GM12878 (cell line): Measurements from ENCODE around the gene UBXN11. TPM values are rescaled to one million over a fixed set of nuclear protein-coding genes. Genes with fewer than 3 reads are reported as not detected.

Experiments
- ATAC-seq: fragments of 200-7000 bp; cut with Tn5 transposase; 3 replicates; pipeline ENCODE4 v1.9.1; 2020; ENCODE audit warnings: mild to moderate bottlenecking, moderate library complexity
- BruUV-seq: library from RNA; stranded (reverse); fragments of 400-500 nt; replicated peaks from 2 replicates; lab custom pipeline; 2021; lab: Mats Ljungman, UMichigan
- CTCF ChIA-PET: fragments of 300-600 bp; sonication (Branson Sonifier 250); formaldehyde crosslinking; extraction: SDS; loops from one replicate; lab custom pipeline; 2021; ENCODE audit warnings: inconsistent platforms; lab: Yijun Ruan, JAX
- POLR2A ChIA-PET: fragments of 350-600 bp; formaldehyde crosslinking; extraction: SDS; loops from one replicate; lab custom pipeline; 2021; ENCODE audit warnings: inconsistent platforms; lab: Charles Lee
- RAD21 ChIA-PET: fragments of 300-600 bp; sonication (Branson Sonifier 250); formaldehyde crosslinking; loops from one replicate; lab custom pipeline; 2023; ENCODE audit warnings: antibody characterized with exemption; ENCODE audit not compliant: unreplicated experiment; lab: Charles Lee
- SMC1A ChIA-PET: fragments of 300-600 bp; sonication (Branson Sonifier 250); formaldehyde crosslinking; loops from one replicate; lab custom pipeline; 2023; ENCODE audit not compliant: unreplicated experiment, uncharacterized antibody; lab: Charles Lee
- DNase-seq: peaks from one replicate; pipeline ENCODE4 v3.0.0-alpha.2; 2011; ENCODE audit warnings: low read depth, low spot score
- FAIRE-seq: peaks from 3 replicates; lab custom pipeline; 2011; peaks lifted over from hg19 to GRCh38; lab: Jason Lieb, UNC
- H2AFZ ChIP-seq: 2 replicates; pipeline ENCODE4 v1.6.0; 2011; ENCODE audit warnings: low read depth, low read length, control low read depth; ENCODE audit not compliant: control insufficient read depth
- H3K27ac ChIP-seq: 2 replicates; pipeline ENCODE4 v1.5.1; 2011; ENCODE audit warnings: control low read depth; ENCODE audit not compliant: control insufficient read depth, insufficient read depth
- H3K27me3 ChIP-seq, 2 experiments: replicated peaks in 1 of 2; 2 replicates each; pipeline versions ENCODE4 v1.6.0 to v1.6.1; 2011; ENCODE audit warnings: low read length in 1 of 2; ENCODE audit not compliant: control insufficient read depth in 2 of 2, insufficient read depth in 2 of 2
- H3K36me3 ChIP-seq, 2 experiments: 2 replicates each; pipeline ENCODE4 v1.5.1; 2011; ENCODE audit warnings: low read length in 1 of 2; ENCODE audit not compliant: control insufficient read depth in 2 of 2, insufficient read depth in 2 of 2
- H3K4me1 ChIP-seq: 2 replicates; pipeline ENCODE4 v1.6.1; 2011; ENCODE audit warnings: mild to moderate bottlenecking, low read length, moderate library complexity, mixed read lengths; ENCODE audit not compliant: control insufficient read depth, insufficient read depth
- H3K4me2 ChIP-seq: 2 replicates; pipeline ENCODE4 v1.6.0; 2011; ENCODE audit warnings: control low read depth; ENCODE audit not compliant: control insufficient read depth, insufficient read depth
- H3K4me3 ChIP-seq: fragments of 200-600 bp; sonication (generic); 2 replicates; pipeline ENCODE4 v1.5.1; 2016
- H3K79me2 ChIP-seq: 2 replicates; pipeline ENCODE4 v1.6.0; 2011; ENCODE audit warnings: low read length; ENCODE audit not compliant: control insufficient read depth, insufficient read depth
- H3K9ac ChIP-seq: 2 replicates; pipeline ENCODE4 v1.8.0; 2011; ENCODE audit warnings: low read length, control low read depth, mixed read lengths; ENCODE audit not compliant: control insufficient read depth, insufficient read depth
- H3K9me3 ChIP-seq: replicated peaks from 3 replicates; pipeline ENCODE4 v1.5.1; 2011; ENCODE audit warnings: mild to moderate bottlenecking, low read length; ENCODE audit not compliant: control insufficient read depth, insufficient read depth
- H4K20me1 ChIP-seq: 2 replicates; pipeline ENCODE4 v1.6.0; 2011; ENCODE audit not compliant: control insufficient read depth, insufficient read depth
- BCL11A ChIP-seq: IDR thresholded peaks from 2 replicates; pipeline ENCODE4 v1.6.1; 2011; ENCODE audit warnings: low read depth, low read length
- CBFB ChIP-seq: IDR thresholded peaks from 2 replicates; pipeline ENCODE4 v1.6.1; 2016; ENCODE audit warnings: antibody characterized with exemption, low read depth
- CHD1 ChIP-seq: IDR thresholded peaks from 2 replicates; pipeline ENCODE4 v1.6.1; 2012; ENCODE audit warnings: low read depth, low read length, improper control_type of control experiment
- EP300 ChIP-seq, 2 experiments: fragments of 150-350 bp in 1 of 2; IDR thresholded peaks; 2 replicates each; pipeline ENCODE4 v1.6.1; 2011 to 2012; ENCODE audit warnings: low read depth in 2 of 2, low read length in 2 of 2, borderline replicate concordance in 1 of 2, improper control_type of control experiment in 1 of 2, inconsistent platforms in 1 of 2; ENCODE audit not compliant: control insufficient read depth in 1 of 2
- ESRRA ChIP-seq: IDR thresholded peaks from 2 replicates; pipeline ENCODE4 v1.6.1; 2012; ENCODE audit warnings: mild to moderate bottlenecking, low read length, improper control_type of control experiment
- EZH2 ChIP-seq: IDR thresholded peaks from 2 replicates; pipeline ENCODE4 v1.6.1; 2012; ENCODE audit warnings: low read depth, mild to moderate bottlenecking, control low read depth, inconsistent platforms, low read length, borderline replicate concordance; ENCODE audit not compliant: control insufficient read depth
- MEF2A ChIP-seq: IDR thresholded peaks from 2 replicates; pipeline ENCODE4 v1.6.1; 2011; ENCODE audit warnings: low read depth, mild to moderate bottlenecking, low read length, moderate library complexity; ENCODE audit not compliant: insufficient read depth
- PAX5 ChIP-seq: IDR thresholded peaks from 2 replicates; pipeline ENCODE4 v1.6.1; 2011; ENCODE audit warnings: low read depth, low read length, borderline replicate concordance
- SUPT20H ChIP-seq: IDR thresholded peaks from 2 replicates; pipeline ENCODE4 v1.6.1; 2011; ENCODE audit warnings: low read depth, mild to moderate bottlenecking, low read length, moderate library complexity, borderline replicate concordance; ENCODE audit not compliant: control insufficient read depth
- TARDBP ChIP-seq: IDR thresholded peaks from 2 replicates; pipeline ENCODE4 v1.6.1; 2016; ENCODE audit warnings: borderline replicate concordance
- WGBS: methylation state at CpG from one replicate; pipeline ENCODE4 v1.1.6; 2016; ENCODE audit warnings: low lambda C conversion rate; ENCODE audit not compliant: insufficient replicate concordance, insufficient coverage; ENCODE audit errors: missing lambda C conversion rate; 5-methylcytosine and 5-hydroxymethylcytosine counted together
- in situ Hi-C: fragments of 300-500 bp; cut with MboI; formaldehyde crosslinking; loops from 9 replicates; pipeline ENCODE4 v1.14.3; 2018; ENCODE audit warnings: mixed read lengths
- intact Hi-C: fragments of 100-400 bp; cut with micrococcal nuclease; formaldehyde crosslinking; loops from one replicate; pipeline ENCODE4 v1.14.2; 2022; ENCODE audit not compliant: unreplicated experiment
- polyA plus RNA-seq, 11 experiments: library from polyadenylated mRNA; depleted of rRNA in 4 of 11; unstranded in 6 of 11; stranded (reverse) in 5 of 11; fragments of >200 nt; fragmentation: Nextera tagmentation in 4 of 11; fragmentation: Illumina TruSeq in 1 of 11; extraction: Ambion mirVana in 4 of 11; extraction: Trizol in 1 of 11; gene quantifications; 1 replicate in 1 of 11; 2 replicates in 10 of 11; pipeline versions ENCODE4 v1.2.1 to v1.2.3, GENCODE V29; 2011 to 2016; ENCODE audit warnings: inconsistent platforms in 2 of 11, missing spikeins in 2 of 11, low read depth in 1 of 11
- total RNA-seq, 4 experiments: library from RNA; depleted of rRNA in 3 of 4; stranded (reverse); fragments of >200 nt in 3 of 4; fragmentation: Illumina TruSeq in 1 of 4; extraction: Trizol in 1 of 4; gene quantifications; 2 replicates each; pipeline versions ENCODE4 v1.2.1 to v1.2.3, GENCODE V29; 2013 to 2021
- TF ChIP-seq, protein P1 (sequence below): fragments of 450-650 bp; IDR thresholded peaks from 2 replicates; pipeline ENCODE4 v1.6.1; 2016; ENCODE audit warnings: mild to moderate bottlenecking, moderate library complexity, borderline replicate concordance

The UBXN11 gene
- total and polyA plus RNA-seq, 10 of the 15 experiments (the other 5 are each of a cell fraction or from before 2014, with no cell fraction given), result 0.32 to 34.4 (median 9.6) TPM

DNA sequence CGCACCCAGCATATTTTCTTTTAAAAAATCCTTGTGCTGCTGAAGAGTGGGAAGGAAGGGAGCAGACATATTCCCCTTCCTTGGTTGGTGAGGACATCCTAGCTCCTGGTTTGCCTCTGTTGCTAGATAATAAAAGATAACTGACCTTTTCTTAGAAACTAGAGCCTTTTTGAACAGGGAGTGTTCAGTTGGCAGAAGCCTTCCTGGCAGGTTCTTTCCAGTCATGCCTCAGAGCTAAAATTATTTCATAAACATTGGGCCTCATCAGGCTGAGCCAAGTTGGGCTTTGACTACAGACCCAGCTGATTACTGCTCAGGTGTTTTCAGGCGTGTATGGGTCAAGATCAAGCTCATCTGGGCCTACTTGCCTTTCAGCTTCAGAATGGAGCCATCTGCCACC, 49.2 kb downstream of the UBXN11 start:
- ATAC-seq (no peak), FAIRE-seq (no peak), DNase-seq (no peak)
- Histone ChIP-seq H3K4me3 (no peak overlapping the region), H2AFZ (no peak overlapping the region), H3K27ac (no peak overlapping the region), H4K20me1 (no peaks in the 10 kb centered on the region), H3K9ac (no peak overlapping the region), H3K4me2 (no peak overlapping the region), H3K79me2 (no peaks in the 10 kb centered on the region), H3K9me3 (no peaks in the 10 kb centered on the region), H3K27me3 (no peaks in the 10 kb centered on the region), H3K4me1 (no peaks in the 10 kb centered on the region), H3K36me3 (peaks cover 15 to 21% of the 10 kb centered on the region in 2 experiments)
- no TSS peak for BruUV-seq
- ChIA-PET SMC1A (interaction anchor here (1.2 kb wide), 1 partner anchor 22 kb away, joined by 5 read pairs; no protein-coding TSS in a partner anchor), RAD21 (no interaction called here), POLR2A (interaction anchor here (0.6 kb wide), 1 partner anchor 8 kb away, joined by 4 read pairs; no protein-coding TSS in a partner anchor), CTCF (no interaction called here)
- in situ Hi-C loops, result no loop called here
- intact Hi-C loops, result no loop called here
- no peak for TF ChIP-seq BCL11A
- TF ChIP-seq MEF2A, result no peak
- WGBS, result 100% methylated on average over 2 of the region's 2 CpGs

DNA sequence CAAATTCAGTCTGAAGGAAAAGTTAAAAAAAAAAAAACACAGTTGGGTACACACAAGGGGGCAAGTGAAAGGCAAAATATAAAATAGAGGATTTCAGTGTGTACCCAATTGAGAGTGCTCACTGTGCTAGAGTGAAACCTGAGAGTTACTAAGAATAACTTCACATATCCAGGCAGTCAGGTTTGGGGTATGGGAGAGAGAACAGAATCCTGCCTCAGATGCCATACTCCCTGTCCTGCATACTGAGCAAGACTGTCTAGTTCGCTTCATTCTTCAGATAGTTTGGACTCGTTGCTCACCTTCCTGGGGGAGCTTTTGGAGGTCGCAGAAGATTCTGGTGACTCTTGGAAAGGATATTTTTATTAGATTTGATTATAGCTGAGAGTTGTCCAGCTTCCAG, 52.0 kb downstream of the UBXN11 start:
- Histone ChIP-seq H3K4me1 (no peaks in the 10 kb centered on the region), H2AFZ (no peak overlapping the region), H3K36me3 (peaks cover 10 to 17% of the 10 kb centered on the region in 2 experiments), H3K27me3 (no peaks in the 10 kb centered on the region), H4K20me1 (no peaks in the 10 kb centered on the region), H3K9me3 (no peaks in the 10 kb centered on the region), H3K9ac (no peak overlapping the region), H3K4me2 (no peak overlapping the region), H3K4me3 (no peak overlapping the region), H3K27ac (no peak overlapping the region), H3K79me2 (no peaks in the 10 kb centered on the region)
- intact Hi-C loops, result no loop called here
- FAIRE-seq (no peak), DNase-seq (no peak), ATAC-seq (no peak)
- WGBS, result 96% methylated on average over 3 of the region's 3 CpGs
- BruUV-seq, result no TSS peak
- ChIA-PET CTCF (interaction anchor here (0.6 kb wide), 1 partner anchor 1859 kb away, joined by 3 read pairs; no protein-coding TSS in a partner anchor), RAD21 (interaction anchor here (1.2 kb wide), 1 partner anchor 115 kb away, joined by 3 read pairs; no protein-coding TSS in a partner anchor), SMC1A (no interaction called here), POLR2A (no interaction called here)
- in situ Hi-C loops, result no loop called here
- TF ChIP-seq CHD1 (no peak), EZH2 (no peak), TARDBP (no peak), SUPT20H (no peak), EP300 (IDR thresholded peaks at IDR 0.05; ENCODE audit: borderline replicate concordance in 1 of 2, control insufficient read depth in 1 of 2, low read depth in 2 of 2, low read length in 2 of 2) (no peak), CBFB (no peak), PAX5 (no peak), ESRRA (no peak)
- TF ChIP-seq, protein P1, sequence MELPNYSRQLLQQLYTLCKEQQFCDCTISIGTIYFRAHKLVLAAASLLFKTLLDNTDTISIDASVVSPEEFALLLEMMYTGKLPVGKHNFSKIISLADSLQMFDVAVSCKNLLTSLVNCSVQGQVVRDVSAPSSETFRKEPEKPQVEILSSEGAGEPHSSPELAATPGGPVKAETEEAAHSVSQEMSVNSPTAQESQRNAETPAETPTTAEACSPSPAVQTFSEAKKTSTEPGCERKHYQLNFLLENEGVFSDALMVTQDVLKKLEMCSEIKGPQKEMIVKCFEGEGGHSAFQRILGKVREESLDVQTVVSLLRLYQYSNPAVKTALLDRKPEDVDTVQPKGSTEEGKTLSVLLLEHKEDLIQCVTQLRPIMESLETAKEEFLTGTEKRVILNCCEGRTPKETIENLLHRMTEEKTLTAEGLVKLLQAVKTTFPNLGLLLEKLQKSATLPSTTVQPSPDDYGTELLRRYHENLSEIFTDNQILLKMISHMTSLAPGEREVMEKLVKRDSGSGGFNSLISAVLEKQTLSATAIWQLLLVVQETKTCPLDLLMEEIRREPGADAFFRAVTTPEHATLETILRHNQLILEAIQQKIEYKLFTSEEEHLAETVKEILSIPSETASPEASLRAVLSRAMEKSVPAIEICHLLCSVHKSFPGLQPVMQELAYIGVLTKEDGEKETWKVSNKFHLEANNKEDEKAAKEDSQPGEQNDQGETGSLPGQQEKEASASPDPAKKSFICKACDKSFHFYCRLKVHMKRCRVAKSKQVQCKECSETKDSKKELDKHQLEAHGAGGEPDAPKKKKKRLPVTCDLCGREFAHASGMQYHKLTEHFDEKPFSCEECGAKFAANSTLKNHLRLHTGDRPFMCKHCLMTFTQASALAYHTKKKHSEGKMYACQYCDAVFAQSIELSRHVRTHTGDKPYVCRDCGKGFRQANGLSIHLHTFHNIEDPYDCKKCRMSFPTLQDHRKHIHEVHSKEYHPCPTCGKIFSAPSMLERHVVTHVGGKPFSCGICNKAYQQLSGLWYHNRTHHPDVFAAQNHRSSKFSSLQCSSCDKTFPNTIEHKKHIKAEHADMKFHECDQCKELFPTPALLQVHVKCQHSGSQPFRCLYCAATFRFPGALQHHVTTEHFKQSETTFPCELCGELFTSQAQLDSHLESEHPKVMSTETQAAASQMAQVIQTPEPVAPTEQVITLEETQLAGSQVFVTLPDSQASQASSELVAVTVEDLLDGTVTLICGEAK, result no peak
